G401 (cell line): Measurements from ENCODE around the gene PROCA1. TPM values are rescaled to one million over a fixed set of nuclear protein-coding genes. Genes with fewer than 3 reads are reported as not detected.
"Not testable (repeated sequence)": the region's sequence is repeated elsewhere in the genome, so short reads cannot be mapped to it uniquely, and the experiment has no call there.

Experiments
- DNase-seq: peaks from one replicate; pipeline ENCODE4 v3.0.0-alpha.2; 2015; ENCODE audit warnings: low spot score
- in situ Hi-C: cut with HindIII; loops from 2 replicates; pipeline ENCODE4 v1.10.0; 2016; ENCODE audit warnings: low sequenced_read_pairs, mixed read lengths
- total RNA-seq: library from RNA; depleted of rRNA; stranded (reverse); fragments of >200 nt; shearing (Covaris generic); gene quantifications from 2 replicates; pipeline ENCODE4 v1.2.3, GENCODE V29; 2014

The PROCA1 gene
- total RNA-seq, 1 experiment from 2014 or later, result 17.2 TPM

DNA sequence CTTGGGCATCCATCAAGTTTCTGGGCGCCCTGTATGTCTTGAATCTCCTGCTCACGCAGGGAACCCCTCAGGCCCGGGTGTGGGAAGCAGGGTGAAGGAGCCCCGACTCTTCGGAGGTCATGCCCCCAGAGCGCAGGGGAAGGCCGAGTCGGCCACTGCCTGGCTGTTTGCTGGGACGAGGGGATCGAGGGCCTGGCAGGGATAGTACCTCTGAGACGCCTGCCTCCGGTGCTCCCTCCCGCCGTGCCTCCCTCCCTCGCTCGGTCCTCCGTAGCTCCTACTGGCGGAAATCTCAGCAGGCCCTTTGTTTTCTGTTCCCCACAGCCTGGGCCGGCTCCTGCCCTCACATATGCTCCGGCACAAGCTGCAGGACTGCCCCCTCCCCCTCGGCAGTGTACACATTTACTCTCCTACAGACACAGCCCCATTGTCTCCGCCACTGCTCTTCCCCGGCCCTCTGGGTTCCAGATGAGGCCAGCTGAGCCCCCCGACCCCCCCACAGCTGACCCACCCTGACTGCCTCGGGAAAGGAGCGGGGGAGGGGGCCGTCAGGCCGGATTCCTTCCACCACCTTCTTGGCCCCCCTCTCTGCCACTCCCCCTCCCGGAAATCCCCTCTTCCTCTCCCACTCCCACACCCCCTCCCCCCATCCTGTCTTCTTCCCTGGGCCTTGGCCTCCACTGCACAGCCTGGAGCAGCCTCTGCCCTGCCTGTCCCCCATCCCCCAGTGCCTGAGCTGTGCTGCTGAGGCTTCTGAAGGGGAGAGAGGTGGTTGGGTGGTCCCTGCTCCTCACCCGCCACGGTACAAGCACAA is 33.5 kb upstream of the PROCA1 start:
- peak; percentile 68 for DNase-seq
- in situ Hi-C loops, result no loop called here

DNA sequence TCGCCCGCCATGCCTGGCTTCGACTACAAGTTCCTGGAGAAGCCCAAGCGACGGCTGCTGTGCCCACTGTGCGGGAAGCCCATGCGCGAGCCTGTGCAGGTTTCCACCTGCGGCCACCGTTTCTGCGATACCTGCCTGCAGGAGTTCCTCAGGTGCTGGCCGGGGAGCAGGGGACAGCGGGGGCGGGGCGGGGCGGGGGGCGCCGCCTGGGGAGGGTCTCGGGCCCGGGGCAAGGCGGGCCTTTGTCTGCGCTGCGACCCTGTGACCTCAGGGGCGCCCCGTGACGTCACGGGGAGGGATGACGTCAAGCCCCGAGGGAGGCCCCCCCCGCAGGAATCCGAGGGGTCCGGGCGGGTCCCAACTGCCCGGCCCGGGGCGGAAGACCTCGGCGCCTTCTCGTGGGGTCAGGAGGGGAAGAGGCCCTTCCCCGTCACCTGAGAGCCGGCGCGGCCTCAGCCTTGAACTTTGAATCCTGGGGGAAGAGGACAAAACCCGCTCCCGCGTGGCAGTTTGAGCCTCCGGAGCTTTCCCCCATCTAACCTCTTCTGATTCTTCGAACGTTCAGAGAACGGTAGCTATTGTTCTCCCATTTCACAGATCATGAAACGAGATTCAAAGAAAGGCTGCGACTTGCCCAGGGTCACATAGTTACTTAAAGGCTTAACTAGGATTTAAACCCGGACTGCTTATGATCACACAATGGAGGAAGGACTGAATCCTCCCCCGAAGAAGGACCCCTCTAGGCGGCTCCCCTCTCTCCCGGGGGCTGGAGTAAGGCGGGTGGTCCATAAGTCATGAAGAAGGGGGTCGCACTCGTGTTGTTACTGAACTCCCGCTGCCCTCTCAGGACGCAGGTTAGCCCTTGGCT is 32.6 kb upstream of the PROCA1 start:
- in situ Hi-C loops, result no loop called here
- DNase-seq, result no peak

DNA sequence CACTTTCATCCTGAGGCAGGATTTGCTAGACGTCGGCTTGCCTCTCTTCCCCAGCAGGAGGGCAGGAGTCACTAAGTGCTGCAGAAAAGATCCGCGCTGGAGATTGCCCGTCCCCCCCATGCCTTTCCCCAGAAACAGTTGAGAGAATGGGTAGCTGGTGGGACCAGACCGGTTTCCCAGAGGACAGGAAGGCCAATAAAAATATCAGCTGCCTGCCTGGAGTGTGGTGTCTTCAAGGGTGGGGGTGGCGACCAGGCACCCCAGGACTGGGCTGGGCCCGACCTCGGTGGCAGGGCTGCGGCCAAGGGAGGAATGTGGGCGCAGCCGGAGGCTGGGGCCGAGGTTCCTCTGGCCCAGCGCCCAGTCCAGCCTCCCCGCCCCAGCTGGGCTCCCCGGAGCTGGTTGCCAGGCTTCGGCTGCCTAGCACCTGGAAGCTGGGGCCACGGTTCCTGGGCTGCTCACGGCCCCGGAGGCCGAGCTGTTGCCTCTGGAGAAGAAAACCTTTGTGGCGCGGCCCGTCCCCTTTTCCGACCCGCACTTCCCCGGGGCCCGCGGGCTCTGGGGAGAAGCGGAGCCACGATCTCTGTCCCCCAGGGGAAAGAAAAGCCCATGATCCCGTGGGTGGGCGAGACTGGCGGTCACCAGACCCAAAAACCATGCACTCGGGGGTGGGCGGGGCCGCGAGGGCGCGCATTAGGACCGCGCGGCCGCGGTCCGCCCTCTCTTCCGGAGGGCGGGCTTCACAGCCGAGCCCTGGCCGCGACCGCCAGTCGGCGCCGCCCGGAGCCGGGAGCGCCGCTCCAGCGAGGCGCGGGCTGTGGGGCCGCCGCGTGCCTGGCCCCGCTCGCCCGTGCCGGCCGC is 31.8 kb upstream of the PROCA1 start, which contains the start of gene TRAF4:
TSS of gene TRAF4 (plus strand) at position 769 of the 861 bp plus-strand sequence. CDS start 102 bp downstream, outside the sequence.
- in situ Hi-C loops, result no loop called here
- DNase-seq, result peak; percentile 78

DNA sequence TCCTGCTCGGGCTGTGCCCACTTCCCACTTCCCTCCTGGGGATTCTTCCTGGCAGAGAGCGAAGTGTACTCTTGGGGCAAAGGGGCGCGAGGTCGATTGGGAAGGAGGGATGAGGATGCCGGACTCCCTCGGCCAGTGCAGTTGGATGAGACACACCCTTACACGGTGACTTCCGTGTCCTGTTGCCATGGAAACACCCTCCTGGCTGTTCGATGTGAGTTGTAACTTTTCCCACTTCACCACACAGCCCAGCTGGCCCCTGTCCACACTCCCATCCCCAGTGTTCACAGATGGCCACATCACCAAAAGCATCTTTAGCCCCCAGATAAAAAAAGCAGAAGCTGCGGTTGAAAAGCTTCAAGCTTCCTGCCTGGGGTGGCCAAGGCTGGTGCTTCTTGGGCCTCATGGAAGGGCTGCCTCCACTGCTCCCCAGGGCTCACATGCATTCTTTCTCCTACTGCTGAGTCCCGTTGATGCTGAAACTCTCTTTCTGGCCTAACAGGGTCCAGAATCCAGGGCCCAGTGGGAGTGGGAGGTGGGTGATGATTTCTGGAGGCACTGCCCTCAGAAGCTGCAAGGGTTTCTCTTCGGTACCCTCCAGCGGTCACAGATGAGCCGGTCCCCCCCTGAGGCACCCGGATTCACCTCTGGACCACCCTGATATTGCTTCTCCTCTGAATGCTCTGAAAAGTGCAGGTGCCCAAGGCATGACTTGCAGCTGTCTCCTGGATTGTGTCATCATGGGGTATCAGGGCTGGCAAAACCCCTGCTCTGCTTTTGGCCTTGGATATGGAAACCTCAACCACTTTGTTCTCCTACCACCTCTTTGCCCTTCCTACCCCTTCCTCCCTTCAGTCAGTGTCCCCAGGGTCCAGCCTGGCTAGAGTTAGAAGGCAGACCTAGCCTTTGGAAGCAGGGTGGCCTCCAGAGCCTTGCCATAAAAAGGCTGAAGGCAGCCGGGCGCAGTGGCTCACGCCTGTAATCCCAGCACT is 30.0 kb upstream of the PROCA1 start:
- in situ Hi-C loops, result no loop called here
- DNase-seq, result no peak

DNA sequence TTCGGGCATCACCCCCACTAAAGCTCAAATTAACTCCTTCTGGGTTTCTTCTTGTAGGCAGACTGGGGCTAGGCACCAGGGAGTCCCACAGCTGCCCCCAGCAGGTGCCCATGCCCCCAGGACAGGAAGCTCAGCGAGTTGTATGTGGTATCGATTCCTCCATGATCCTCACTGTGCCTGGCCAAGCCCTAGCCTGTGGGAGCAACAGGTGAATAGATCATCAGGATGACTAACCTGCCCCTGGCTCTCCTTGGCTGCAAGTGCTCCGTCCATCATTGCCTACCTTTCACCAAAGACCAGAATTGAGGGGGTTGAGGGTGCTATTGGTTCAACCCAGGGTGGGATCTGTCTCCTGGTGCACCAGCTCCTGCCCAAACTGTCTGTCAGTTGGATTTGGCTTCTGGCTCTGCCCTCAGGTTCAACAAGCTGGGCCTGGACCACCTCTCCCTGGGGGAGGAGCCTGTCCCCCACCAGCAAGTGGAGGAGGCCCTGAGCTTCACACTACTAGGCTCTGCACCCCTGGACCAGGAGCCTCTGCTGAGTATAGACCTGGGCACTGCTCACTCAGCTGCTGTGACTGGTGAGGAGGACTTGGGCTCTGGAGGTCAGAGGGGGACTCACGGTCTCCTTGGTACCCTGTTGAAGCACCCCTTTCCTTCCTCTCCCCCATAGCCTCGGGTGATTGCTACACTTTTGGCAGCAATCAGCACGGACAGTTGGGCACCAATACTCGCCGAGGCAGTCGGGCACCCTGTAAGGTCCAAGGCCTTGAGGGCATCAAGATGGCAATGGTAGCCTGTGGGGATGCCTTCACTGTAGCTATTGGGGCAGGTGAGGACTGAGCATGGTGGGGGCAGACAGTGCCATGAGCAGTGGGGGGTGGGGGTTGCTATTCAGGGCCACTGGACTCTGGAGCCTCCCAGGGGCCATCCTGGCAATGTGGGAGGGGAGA is 29.0 kb upstream of the PROCA1 start:
- DNase-seq, result no peak
- in situ Hi-C loops, result no loop called here

DNA sequence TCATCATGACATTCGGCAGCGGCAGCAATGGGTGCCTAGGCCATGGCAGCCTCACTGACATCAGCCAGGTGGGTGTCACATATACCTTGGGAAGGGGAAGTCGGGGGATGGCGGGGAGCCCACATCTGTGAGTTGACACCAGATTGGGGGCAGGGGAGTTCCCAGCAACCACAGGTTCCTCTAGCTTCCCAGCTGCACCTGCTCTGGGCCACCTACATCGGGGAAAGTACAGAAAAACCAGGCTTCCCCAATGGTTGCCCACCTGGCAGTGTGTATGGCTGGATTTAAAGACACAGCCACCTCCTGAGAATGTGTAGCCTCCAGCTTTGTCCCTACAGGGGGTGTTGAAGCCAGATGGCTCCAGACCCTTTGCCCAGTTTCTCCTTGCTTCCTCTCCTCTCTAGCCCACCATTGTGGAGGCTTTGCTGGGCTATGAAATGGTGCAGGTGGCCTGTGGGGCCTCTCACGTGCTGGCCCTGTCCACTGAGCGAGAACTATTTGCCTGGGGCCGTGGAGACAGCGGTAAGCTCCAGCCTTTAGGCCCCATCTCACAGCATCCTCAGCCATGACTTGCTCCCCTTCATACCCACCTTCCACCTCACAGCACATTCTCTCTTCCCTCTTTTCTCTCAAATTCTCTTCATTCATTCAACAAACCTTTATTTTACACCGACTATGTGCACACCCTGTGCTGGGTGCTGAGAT is 27.1 kb upstream of the PROCA1 start:
- DNase-seq, result no peak
- in situ Hi-C loops, result no loop called here

DNA sequence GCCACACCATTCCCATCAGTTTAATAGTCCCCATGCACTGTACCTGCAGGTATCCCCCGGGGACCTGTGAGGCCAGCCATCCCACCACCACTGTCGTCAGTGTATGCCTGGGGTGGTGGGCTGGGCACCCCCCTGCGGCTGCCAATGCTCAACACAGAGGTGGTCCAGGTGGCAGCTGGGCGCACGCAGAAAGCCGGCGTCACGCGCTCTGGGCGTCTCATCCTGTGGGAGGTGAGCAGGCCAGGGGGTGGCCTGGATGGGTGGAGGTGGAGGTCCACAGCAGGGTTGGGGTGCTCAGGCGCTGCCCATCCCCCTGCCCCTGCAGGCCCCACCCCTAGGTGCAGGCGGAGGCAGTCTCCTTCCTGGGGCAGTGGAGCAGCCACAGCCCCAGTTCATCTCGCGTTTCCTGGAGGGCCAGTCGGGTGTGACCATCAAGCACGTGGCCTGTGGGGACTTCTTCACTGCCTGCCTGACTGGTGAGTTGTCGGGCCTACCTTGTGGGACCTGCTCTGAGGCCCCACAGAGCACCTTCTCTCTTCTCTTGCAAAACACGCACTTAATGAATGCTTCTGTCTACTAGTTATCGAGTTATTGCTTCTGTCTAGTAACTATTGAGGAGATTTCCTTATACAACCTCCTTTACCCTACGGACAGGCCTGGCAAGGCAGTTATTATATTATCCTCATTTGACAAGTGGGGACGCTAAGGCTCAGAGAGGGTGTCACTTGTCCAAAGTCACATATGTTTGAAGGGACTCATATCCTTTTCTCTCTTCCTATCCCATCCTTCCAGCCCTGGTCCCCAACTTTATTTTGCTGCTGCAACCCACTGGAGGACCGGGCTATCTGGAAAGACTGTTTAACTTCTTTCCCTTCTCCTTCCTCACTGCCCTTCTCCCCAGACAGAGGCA is 26.3 kb upstream of the PROCA1 start:
- in situ Hi-C loops, result no loop called here
- DNase-seq, result no peak

DNA sequence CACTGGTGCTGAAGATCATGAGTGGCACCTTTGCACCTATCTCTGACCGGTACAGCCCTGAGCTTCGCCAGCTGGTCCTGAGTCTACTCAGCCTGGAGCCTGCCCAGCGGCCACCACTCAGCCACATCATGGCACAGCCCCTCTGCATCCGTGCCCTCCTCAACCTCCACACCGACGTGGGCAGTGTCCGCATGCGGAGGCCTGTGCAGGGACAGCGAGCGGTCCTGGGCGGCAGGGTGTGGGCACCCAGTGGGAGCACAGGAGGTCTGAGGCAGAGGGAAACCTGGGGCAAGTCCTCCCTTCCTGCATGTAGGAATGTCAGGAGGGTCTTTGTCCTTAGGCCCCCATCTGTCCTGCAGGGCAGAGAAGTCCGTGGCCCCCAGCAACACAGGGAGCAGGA is 25.6 kb upstream of the PROCA1 start:
- in situ Hi-C loops, result no loop called here
- no peak for DNase-seq

DNA sequence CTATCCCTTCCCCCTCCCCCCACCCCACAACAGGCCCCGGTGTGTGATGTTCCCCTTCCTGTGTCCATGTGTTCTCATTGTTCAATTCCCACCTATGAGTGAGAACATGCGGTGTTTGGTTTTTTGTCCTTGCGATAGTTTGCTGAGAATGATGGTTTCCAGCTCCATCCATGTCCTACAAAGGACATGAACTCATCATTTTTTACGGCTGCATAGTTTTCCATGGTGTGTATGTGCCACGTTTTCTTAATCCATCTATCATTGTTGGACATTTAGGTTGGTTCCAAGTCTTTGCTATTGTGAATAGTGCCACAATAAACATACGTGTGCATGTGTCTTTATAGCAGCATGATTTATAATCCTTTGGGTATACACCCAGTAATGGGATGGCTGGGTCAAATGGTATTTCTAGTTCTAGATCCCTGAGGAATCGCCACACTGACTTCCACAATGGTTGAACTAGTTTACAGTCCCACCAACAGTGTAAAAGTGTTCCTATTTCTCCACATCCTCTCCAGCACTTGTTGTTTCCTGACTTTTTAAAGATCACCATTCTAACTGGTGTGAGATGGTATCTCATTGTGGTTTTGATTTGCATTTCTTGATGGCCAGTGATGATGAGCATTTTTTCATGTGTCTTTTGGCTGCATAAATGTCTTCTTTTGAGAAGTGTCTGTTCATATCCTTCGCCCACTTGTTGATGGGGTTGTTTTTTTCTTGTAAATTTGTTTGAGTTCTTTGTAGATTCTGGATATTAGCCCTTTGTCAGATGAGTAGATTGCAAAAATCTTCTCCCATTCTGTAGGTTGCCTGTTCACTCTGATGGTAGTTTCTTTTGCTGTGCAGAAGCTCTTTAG is 24.5 kb upstream of the PROCA1 start:
- in situ Hi-C loops, DNase-seq: not testable (repeated sequence)

DNA sequence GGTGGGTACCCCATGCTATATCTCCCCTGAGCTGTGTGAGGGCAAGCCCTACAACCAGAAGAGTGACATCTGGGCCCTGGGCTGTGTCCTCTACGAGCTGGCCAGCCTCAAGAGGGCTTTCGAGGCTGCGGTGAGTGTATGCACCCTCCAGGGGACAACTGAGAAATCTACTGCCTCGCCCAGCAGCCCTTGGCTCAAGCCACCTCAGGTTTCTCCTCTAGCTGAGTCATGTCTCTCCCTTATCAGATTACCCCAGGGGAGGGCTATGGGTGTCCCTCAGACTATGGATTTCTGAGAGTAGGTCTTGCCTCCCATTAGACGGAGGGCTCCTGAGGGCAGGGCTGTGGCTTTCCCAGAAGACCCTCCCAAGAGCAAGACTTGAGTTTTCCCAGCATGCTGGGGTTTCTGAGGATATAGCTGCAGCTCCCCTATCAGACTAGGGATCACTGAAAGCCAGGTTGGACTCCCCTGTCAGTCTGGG is 23.6 kb upstream of the PROCA1 start:
- DNase-seq, result no peak
- in situ Hi-C loops, result no loop called here

DNA sequence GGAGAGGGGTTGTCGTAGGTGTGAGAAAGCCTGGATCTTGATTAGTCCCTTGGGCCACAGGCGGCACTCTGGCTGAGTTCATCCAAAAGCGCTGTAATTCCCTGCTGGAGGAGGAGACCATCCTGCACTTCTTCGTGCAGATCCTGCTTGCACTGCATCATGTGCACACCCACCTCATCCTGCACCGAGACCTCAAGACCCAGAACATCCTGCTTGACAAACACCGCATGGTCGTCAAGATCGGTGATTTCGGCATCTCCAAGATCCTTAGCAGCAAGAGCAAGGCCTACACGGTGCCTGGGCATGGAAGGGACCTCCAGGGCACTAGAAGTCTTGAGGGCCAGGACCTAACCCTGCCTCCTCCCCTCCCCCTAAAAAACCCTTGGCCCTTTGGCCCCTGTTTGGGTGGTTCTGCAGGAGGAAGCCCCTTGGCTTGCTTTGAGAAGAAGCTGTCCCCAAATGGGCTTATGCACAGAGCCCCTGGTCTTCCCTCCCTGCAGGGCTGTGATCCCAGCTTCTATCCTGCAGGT is 23.1 kb upstream of the PROCA1 start:
- in situ Hi-C loops, result no loop called here
- no peak for DNase-seq

DNA sequence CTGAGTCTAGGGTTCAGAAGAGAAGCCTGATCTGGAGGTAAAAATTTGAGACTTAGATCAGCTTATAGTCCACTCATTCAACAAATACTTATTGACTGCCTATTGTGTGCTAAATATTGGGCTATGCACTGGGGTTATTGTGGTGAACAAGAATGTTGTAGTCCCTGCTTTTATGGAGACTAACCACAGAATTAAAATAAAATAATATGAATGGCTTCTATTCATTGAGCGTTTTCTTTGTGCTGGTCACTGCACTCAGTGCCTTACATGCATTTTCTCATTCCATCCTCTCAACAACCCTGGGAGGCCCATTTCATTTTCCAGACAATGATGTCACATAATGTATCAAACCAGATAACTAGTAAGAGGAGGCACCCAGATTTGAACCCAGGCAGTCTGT is 21.7 kb upstream of the PROCA1 start:
- in situ Hi-C loops, result no loop called here
- DNase-seq, result no peak

DNA sequence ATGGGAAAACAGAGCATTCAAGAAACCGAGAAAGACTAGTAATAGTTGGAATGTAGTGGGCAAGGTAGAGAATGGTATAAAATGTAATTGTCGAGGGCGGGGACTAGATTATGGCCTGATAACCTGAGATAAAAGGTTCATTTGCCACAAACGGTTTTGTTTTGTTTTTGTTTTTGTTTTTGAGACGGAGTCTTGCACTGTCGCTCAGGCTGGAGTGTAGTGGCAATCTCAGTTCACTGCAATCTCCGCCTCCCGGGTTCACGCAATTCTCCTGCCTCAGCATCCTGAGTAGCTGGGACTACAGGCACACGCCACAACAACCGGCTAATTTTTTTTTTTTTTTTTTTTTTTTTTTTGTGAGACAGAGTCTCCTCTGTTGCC is 18.3 kb upstream of the PROCA1 start:
- in situ Hi-C loops, result no loop called here
- no peak for DNase-seq

DNA sequence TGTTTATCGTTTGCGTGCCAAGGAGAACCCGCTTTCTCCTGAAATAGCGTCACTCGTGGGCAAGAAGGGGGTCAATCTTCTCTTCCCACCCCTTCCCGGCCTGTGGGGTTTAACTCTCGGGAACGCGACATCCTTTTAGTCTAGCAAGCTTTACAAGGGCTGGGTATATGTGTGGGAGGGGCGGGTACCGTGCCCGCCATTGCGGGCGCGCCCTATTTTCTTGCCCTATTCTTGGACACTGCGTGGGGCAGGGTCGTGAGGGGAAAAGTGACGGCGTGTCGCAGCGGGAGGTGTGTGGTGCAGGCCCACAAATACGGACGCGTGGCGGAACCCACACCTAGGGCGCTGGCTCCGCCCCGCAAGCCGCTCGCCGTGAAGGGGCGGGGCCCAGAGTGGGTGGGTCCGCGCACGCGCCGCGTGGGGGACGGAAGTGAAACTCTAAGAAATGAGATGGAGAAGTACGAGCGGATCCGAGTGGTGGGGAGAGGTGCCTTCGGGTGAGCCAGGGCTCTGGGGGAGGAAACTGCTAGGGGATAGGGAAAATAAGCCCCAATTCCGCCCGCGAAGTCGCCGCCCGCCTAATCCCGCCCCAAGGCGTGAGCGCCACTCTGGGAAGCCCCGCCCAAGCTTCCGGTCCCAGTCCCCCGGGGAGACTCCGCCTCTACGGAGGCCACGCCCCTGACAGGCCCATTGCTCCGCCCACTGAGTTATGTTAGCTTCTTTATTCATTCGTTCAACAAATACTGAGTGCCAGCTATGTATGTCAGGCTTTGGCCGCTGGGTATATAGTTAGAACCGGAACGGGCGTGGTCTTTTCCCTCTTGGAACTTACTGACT is 16.9 kb upstream of the PROCA1 start, which contains the start of gene NEK8:
TSS of gene NEK8 (plus strand) at position 425 of the 837 bp plus-strand sequence. CDS start at position 451, 26 bp downstream.
- in situ Hi-C loops, result no loop called here
- peak; percentile 89 for DNase-seq
